Myometrial cell (primary cell): ENCODE results near the gene MSL3. TPM values are rescaled to one million over a fixed set of nuclear protein-coding genes. Genes with fewer than 3 reads are reported as not detected.

Experiments
- total RNA-seq: library from RNA; depleted of rRNA; stranded (reverse); fragments of >200 nt; gene quantifications from 2 replicates; pipeline ENCODE4 v1.2.3, GENCODE V29; 2015

MSL3 gene, protein sequence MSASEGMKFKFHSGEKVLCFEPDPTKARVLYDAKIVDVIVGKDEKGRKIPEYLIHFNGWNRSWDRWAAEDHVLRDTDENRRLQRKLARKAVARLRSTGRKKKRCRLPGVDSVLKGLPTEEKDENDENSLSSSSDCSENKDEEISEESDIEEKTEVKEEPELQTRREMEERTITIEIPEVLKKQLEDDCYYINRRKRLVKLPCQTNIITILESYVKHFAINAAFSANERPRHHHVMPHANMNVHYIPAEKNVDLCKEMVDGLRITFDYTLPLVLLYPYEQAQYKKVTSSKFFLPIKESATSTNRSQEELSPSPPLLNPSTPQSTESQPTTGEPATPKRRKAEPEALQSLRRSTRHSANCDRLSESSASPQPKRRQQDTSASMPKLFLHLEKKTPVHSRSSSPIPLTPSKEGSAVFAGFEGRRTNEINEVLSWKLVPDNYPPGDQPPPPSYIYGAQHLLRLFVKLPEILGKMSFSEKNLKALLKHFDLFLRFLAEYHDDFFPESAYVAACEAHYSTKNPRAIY
- total RNA-seq, result 30.3 and 33.4 TPM in 2 replicates

DNA sequence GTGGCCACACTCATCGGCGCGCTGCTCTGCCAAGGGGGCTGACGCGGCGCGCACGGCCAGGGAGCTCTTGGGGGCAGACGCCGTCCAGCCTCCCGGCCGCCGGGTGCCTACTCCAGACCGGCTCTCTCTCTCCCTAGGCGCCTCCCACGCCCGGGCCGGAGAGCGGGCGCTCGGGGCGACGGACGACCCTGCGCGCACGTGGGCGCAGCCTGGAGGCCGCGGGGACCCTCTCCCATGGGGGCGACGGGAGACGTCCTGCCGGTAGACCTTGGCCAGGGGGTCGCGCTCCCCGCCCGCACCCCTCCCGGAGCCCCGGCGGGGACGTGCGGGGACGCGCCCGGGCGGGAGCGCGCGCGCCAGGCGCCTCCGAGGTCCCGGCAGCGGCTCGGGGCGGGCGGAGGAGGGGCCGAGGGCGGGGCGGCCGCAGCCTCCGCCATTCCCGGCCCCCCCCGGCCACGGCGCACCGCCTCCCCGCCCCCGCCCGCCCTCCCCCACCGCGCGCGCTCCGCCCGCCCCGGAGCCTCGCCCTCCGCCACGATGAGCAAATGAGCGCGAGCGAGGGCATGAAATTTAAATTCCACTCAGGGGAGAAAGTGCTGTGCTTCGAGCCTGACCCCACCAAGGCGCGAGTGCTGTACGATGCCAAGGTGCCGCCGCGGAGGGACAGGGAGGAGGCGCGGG is at the start of gene MSL3:
Gene MSL3 (plus strand): TSS at position 519 of the 681 bp plus-strand sequence. CDS start 27 bp downstream, at position 546.

Other genes starting within 250 kb of the MSL3 start
- 2.5 and 3.2 TPM in 2 replicates for gene ARHGAP6, start 92.3 kb upstream of the MSL3 start, total RNA-seq